Myocyte (in vitro differentiated cells): ENCODE data around the gene UBTD1. TPM values are rescaled to one million over a fixed set of nuclear protein-coding genes. Genes with fewer than 3 reads are reported as not detected.
"Not testable (repeated sequence)": the region's sequence is repeated elsewhere in the genome, so short reads cannot be mapped to it uniquely, and the experiment has no call there.

Experiments used
- DNase-seq: peaks from one replicate; pipeline ENCODE4 v3.0.0-alpha.2; 2012; ENCODE audit warnings: low read depth
- total RNA-seq: library from RNA; depleted of rRNA; stranded (reverse); fragments of >200 nt; gene quantifications from 2 replicates; pipeline ENCODE4 v1.2.3, GENCODE V29; 2014

The UBTD1 gene
- total RNA-seq, 1 donor from 2014 or later: 81.1 TPM

DNA sequence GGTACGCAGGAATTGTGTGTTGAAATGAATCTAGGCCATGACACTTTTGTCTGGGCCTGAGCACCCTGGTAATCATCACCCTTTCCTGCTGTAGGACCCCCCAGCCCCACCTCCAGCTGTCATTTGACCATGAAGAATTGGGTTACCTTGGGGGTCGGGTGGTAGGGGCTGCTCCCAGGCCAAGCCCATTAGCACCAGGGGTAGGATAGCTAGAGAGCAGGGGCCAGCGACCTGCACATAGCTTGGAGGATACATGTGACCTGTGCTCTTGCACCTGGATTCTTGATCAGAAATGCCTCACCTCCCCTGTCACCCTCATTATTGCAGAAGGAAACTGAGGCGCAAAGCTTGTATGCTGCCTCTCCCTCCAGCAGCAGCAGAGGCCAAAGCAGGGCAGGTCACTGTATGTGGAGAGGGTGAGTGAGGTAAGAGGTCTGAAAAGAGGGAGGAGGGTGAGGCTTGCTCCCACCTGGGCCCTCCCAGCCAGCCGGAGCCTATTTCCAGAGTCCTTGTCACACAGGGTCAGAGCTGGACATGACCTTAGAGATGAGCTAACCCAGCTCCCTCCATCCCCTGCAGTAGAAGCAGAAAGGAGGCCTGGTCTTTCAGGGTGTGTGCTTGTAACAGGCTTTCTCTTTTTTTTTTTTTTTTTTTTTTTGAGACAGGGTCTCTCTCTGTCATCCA lies 38.6 kb downstream of the UBTD1 start:
- no peak for DNase-seq

DNA sequence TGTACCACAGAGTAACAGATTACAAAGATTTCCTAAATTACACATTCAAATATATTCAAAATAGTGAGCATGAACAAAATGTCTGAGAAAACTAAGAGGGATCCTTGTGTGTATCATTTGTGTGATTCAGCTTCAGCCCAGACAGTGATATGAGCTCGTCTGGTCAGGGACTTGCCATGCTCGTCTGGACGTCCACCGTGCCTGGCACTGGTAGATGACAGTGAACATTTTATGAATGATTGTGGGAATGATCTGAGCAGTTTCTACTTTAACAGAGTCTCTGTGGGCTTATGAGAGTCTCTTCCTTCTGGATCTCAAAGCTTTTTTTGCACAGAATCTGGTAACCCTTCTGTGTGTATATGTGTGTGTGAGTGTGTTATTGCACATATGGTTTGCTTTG lies 39.7 kb downstream of the UBTD1 start:
- peak; percentile 57 for DNase-seq

DNA sequence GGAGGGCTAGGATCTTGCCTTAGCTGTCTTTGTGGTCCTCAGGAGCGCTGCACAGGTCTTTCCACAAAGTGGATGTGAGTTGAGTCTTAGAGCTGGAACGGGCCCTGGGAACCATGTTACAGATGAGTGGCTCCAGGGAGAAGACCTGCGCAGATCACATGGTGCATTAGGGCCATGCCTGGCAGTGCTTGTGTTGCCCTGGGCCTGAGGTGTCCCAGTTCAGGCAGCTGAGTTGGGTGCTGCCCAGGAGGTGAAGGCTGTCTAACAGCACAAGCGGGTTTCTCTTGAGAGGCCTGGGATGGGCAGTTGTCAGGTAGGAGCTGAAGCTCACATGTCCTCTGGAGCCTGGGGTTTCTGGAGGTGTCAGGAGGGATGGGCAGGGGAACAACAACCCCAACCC lies 40.1 kb downstream of the UBTD1 start:
- no peak for DNase-seq

DNA sequence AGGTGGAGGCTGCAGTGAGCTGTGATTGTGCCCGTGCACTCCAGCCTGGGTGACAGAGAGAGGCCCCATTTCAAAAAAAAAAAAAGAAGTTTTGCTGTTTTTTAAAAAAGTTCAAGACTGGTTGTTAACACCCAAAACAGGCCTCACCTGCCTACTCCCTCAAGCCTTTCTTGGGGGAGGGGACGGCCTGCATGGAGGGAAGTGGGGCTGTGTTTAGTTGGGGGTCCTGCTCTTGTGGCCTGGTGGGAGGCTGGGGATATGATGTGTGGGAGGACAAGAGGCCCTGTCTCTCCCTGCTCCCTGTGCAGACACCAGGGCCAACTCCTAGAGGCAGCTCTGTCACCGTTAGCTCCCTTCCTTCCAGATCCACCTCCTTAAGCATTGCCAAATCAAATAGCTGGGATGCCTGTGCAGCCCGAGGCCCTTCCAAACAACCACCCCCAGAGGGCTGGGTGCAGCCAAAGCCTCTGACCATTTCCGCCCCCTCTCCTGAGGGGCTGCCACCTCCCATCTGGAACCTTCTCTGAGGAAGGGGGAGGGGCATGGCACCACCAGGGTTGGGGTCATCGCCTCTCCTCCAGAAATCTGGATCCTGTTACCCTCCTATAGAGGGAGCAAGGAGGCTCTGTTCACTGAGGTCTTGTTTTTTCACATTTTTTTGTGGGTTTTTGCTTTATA lies 40.9 kb downstream of the UBTD1 start:
- DNase-seq: no peak

DNA sequence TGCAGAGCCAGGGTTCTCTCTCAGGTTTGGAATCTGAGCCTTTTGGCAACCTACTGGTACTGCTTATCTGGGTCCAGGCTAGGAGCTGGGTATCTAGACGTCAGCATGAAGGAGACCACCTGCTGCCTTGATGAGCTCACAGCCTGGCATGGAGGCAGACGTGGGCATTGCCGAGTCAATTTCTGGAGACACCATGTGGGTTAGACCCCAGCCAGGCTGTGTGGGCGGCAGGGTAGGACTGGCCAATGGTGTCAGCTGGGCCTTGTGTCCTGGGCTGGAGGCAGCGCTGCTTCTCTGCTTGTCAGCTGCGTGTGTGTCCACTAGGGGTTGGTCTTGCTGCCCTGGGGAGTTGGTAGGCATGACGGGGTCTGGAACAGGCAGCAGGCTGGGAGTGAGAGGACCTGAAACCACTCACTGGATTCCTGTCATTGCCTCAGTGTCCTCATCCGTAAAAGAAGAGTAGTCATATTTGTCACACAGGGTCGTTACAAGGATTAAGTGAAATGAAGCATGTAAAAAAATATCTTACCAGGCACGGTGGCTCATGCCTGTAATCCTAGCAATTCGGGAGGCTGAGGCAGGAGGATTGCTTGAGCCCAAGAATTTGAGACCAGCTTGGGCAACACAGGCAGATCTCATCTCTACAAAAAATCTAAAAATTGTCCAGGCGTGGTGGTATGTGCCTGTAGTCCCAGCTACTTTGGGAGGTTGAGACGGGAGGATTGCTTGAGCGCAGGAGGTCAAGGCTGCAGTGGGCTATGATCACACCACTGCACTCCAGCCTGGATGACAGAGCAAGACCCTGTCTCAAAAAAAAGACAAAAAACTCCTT lies 42.2 kb downstream of the UBTD1 start:
- peak; percentile 81 for DNase-seq

DNA sequence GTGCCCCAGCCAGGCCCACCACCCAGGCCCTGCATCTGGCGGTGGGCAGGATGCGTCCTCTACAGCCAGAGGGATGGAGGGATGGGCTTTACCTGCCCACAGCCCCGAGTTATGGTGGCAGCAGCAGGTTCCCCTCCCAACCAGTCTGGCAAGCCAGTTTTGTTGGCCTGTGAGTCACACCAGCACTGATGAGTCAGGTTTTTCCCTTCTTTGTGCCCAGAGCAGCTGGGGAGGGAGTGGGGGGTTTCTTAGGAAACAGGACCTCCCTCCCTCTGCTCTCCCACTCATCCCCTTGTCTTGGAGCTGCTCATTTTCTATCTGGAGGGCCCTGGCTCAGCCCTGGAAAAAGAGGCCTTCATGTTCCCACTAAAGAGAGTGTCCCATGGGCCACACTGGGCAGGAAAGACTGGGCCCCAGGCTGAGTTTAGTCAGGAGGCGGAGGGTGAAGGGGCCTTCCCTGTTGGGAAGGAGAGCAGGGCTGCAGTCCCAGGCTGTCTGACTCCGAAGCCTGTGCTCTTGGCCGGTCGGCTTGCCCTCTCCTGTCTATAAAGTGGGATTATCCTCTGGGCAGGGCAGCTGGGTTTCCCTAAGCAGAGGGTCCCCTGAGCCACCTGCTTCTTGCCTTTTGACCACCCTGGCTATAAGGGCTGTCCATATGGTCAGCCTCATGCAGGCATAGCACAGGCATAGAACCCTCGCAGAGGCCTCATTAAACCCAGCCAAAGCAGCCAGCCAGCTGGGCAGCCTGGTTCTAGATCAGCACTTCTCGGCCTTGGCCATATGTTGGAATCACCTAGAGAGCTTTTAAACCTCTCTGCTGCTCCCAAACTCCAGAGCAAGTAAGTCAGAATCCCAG lies 43.7 kb downstream of the UBTD1 start:
- DNase-seq: peak; percentile 95

DNA sequence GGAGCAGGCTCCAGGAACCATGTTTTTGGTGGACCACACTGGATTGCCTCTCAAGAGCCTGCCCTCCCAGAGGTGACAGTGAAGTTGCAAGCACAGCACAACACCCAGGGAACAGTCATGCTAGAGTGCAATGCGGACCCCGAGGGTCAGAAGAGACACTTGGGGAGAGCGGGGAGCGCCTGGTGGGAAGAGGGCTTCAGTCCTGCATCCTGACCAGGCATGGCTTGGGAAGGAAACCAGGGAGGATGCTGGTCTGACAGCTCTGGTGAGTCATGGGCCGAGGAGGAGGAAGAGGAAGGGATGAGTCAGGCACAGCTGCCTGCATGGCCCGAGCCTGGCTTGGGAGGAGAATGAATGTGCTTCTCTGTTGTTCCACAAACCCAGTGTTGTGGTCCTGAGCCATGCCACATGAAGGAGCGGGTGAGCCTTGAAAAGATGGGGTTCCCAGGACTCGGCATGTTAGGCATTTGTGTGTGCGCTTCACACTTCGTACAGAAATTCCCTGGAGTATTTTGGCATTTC lies 44.4 kb downstream of the UBTD1 start:
- peak; percentile 99 for DNase-seq

DNA sequence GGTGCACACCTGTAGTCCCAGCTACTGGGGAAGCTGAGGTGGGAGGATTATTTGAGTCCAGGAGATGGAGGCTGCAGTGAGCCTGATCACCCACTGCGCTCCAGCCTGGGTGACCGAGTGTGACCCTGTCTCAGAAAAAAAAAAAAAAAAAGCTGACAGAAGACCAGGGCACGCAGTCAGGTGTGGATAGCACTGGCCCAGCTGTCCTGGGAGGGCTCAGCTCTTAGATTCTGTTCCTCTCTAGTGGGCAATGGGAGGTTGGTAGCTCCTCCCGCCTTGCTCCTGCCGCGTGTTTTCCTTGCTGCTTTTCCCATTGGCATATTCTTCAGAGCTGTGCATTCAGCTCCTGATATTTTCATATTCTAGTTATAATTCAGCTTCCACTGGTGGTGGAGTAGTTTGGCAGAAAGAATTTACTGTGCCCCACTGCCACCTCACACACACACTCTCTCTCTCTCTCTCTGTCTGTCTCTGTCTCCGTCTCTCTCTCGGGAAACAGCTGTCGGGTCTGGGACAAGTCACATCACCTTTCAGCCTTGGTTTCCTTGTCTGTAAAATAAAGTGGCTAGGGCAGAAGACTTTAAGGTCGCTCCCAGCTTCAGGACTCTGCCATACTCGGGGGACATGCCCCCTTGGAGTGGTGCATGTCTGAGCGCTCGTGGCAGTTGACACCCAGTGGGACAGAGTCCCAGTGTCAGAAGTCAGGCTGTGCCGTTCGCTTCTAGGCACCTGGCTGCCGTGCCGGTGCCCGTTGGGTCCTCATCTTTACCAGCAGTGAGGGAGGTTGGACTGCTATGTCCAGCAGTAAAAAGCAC lies 47.9 kb downstream of the UBTD1 start:
- peak; percentile 74 for DNase-seq

DNA sequence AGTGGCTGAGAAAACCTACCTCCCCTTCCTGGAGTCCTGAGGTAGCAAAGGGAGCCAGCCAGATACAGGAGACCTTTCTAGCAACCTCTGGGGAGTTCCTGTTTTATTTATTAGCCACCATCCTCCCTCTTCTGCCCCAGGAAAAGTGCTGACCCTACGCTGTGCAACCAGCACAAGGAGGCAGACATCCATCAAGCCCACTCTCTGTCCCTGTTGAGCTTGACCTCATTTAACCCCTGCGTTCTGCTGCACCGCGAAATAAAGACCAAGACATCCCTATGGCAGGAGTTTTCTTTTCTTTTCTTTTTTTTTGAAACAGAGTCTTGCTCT lies 48.5 kb downstream of the UBTD1 start:
- no peak for DNase-seq

DNA sequence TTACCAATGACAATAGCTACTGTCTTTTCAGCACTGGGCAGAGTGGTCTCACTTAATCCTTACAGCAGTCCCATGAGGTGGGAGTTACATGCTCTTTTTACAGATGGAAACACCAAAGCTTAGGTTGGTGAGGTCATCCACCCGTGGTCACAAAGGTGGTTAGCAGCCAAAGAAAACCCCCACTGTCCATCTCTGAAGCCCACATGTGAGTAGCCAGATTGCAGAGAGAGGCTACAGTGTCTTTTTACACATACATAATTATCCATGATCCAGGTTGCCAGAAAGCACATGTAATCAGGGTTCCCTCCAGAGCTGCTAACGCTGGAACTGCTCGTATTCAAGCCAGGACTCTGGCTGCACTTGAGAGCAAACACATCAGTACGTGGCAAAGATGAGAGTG lies 49.2 kb downstream of the UBTD1 start:
- peak; percentile 32 for DNase-seq

DNA sequence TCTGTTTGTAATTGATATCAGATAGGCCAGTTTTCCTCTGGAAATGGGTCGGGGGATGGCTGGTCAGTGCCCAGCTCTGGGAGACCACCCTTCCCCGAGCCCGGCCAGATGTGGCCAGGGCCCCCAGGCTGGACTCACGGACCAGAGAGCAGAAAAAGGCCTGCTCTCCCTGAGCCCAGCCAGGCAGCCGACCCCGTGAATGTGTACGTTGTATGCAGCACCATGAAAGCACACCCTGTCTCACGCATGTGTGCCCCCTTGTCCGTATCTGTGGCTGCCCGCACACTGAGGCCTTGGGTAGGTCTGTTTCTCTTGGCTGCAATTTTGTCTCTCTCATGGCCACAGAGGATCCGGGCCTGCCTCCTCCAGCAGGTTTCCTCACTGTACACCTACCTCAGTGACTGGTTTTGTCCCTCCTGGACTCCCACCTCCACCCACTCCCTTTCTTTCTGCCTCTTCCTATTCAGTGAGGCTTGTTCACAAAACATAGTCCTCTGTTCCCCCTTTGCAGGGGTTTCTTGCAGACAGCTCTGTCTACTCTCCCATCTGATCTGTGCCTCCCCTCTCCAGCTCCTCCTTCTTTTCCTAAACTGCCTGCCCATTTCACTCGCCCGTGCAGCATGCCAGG lies 50.2 kb downstream of the UBTD1 start:
- no peak for DNase-seq

DNA sequence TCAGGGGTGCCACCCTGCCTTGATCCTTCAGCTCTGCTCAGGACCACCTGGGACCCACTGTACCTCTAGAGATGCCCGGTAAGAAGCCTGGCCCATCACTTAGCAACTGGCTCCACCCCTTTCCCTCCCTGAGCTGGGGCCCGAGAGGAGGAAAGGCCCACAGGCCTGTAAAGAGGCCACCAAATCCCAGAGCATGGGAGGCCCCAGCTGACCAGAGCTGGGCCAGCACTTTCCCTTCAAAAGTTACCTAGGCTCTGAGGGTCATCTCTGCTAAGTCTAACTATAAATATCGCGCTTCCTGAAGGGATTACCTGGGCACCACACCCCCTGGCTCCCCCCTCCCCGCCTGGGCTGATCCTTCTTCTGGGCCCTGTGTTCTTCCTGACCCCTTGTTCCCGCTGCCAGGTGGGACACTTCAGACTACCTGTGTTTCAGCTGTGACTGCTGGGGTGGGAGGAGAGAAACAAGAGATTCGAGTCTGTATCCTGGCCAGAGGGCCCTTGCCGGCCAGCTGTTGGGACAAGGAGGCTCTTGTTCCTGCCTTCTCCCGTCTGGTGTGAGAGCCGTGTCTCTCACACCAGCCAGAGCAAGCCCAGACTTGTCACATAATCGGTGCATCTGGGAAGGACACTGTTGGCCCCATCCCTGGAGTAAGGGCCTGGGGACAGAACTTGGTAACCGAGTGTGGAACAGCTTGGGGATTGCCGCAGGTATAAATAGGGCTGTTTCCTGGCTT lies 51.0 kb downstream of the UBTD1 start:
- DNase-seq: peak; percentile 41

DNA sequence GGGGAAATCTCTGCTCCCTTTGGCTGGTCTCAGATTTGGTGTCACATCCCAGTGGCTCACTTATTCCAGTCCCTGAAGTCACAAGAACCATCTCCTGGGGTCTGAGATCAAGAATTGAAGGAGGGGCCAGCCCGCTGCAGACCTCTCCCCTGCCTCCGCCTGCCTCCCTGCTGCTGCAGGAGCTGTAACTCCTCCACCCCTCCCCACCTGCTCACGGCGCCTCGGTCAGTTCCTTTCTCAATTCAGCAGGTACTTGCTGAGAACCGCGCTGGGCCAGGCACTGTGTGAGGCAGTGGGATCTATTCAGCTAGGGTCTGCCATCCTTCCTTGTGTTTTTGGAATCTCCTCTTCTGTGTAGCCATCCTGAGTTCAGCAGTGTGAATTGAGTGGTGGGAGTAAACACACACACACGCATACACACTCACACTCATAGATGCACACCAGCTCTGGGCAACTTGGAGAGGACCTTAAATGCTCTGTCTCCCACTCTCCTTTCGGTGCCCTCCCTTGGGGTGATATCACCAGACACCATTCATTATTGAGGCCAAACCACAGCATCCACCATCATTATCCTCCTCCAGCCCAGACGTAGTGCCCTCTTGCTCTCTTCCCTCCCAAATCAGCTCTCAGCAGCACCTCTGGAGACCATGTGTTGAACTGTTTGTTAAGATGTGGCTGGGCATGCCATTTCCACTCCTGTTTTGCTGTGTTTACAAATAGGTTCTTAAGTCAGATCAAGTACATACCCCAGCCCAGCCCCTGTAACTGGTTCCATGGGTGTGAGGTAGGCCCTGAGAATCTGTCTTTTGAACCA lies 51.8 kb downstream of the UBTD1 start:
- no peak for DNase-seq

DNA sequence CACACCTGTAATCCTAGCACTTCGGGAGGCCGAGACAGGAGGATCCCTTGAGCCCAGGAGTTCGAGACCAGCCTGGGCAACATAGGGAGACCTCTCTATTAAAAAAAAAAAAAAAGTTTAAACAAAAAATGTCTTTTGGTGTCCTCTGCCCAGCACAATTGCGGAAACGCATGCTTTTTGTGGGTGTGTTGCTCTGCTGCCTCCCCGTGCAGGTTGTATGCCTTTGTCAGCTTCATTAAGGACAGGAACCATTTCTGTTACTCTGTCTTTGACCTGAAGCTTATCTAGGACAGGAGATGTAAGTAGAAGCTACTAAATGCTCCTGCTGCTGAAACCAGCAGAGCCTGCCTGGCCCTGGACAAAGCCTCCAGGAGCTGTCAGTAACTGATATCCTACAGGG lies 52.5 kb downstream of the UBTD1 start:
- DNase-seq: no peak

DNA sequence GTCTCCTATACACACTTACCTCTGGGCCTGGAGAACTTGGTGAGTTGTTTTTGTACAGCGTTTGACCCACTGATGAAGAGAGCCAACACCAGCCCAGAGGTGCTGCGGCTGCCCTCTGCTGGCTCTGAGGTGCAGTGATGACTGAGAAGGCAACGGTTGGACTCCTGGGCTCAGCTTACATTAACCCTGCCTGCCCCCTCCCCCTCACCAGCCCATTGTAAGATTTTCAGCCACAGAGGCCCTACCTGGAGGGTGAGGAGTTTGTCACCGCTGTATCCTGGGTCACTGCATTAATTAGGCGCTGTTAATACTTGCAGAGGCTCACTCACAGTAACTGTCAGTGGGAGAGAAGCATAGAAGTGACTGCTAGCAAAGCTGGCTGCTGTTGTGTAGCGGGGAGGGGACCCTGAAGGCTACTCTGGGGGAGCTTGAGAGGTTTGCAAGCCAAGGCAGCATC lies 54.9 kb downstream of the UBTD1 start:
- peak; percentile 79 for DNase-seq

DNA sequence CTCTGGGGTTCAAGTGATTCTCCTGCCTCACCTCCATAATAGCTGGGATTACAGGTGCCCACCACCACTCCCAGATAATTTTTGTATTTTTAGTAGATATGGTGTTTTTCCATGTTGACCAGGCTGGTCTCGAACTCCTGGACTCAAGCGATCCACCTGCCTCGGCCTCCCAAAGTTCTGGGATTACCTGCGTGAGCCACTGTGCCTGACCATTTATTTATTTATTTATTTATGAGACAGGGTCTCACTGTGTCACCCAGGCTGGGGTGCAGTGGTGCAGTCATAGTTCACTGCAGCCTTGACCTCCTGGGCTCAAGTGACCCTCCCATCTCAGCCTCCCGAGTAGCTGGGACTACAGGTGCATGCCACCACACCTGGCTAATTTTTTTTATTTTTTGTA lies 55.6 kb downstream of the UBTD1 start:
- not testable (repeated sequence) for DNase-seq

DNA sequence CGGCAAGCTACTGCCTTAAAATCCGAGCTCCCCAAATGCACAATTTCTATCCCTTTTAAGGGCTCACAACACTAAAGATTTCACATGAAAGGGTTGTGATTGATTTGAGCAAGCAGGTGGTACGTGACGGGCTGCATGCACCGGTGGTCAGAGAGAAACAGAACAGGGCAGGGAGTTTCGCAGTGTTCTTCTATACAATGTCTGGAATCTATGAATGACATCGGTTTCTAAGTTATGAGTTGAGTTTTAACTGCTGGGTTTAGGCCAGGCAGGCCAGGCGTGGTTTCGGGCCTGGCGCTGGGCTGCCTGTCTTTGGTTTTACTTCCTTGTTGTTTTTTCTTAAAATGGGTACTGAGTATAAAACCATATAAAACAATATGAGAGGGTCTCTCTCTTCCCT lies 56.8 kb downstream of the UBTD1 start:
- DNase-seq: not testable (repeated sequence)

DNA sequence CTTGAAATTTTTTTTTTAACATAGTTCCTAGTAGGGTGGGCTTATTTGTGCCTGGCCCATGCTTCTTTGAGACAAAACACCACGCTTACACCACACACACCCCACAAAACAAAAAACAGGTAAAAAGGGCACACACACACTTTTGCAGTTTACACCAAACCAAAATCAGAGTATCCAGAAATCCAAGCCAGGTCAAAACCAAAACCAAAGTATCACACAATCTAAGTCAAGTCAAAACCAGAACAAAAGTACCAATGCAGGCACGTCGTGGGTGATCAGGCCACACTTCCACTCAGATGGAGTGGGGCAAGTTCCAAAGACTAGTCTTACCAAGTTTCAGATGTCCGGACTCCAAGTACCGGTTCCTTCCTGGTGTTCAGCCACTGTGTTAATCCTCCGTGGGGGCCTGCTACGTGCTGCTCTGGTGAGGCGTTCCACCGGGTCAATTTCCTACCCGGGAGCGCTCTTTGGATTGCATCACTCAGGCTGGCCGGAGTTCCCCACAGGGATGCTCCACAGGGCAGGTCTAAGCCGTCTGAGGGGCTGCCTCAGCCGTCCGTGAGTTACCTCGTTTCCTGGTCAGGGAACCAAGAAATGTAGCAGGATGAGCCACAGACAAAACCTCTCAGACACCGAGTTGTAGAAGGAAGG lies 62.1 kb downstream of the UBTD1 start:
- peak; percentile 52 for DNase-seq
